ENCODE data around the gene ANKRD37.

Gene ANKRD37

GRCh38 chr4:185352741-185353140, 43.9 kb upstream of the ANKRD37 start:
- H3K27me3 ChIP-seq (ENCODE audit: insufficient read depth, low read depth) = no peaks in the 10 kb centered on the region
- H3K4me3 ChIP-seq (IDR thresholded peaks at IDR 0.05; ENCODE audit: insufficient read depth, low read depth, low read length) = no peak overlapping the region
- H2AFZ ChIP-seq (ENCODE audit: low read depth) = no peak overlapping the region
- no peak for TF ChIP-seq CTCF (conservative IDR thresholded peaks at IDR 0.05; ENCODE audit: low read depth, low read length)
- H3K36me3 ChIP-seq (ENCODE audit: insufficient read depth) = no peaks in the 10 kb centered on the region
- H3K27ac ChIP-seq = peak overlapping the region; percentile 41
- peak overlapping the region; percentile 37 for H3K4me2 ChIP-seq
- H3K4me1 ChIP-seq (ENCODE audit: low read depth, poor library complexity, severe bottlenecking) = peaks cover 58% of the 10 kb centered on the region
- no peaks in the 10 kb centered on the region for H4K20me1 ChIP-seq (ENCODE audit: insufficient read depth)
- no peaks in the 10 kb centered on the region for H3K79me2 ChIP-seq (ENCODE audit: insufficient read depth, low read depth)
- H3K9ac ChIP-seq = no peak overlapping the region

GRCh38 chr4:185357211-185357610, 39.4 kb upstream of the ANKRD37 start:
- Histone ChIP-seq H3K4me1 (ENCODE audit: low read depth, poor library complexity, severe bottlenecking) (peaks cover 98% of the 10 kb centered on the region), H3K4me2 (peak overlapping the region; percentile 75), H3K27me3 (ENCODE audit: insufficient read depth, low read depth) (no peaks in the 10 kb centered on the region), H3K27ac (peak overlapping the region; percentile 84), H3K4me3 (IDR thresholded peaks at IDR 0.05; ENCODE audit: insufficient read depth, low read depth, low read length) (no peak overlapping the region), H2AFZ (ENCODE audit: low read depth) (peak overlapping the region; percentile 19; the same call in 1 of the 2 replicates), H4K20me1 (ENCODE audit: insufficient read depth) (no peaks in the 10 kb centered on the region), H3K79me2 (ENCODE audit: insufficient read depth, low read depth) (no peaks in the 10 kb centered on the region), H3K9ac (peak overlapping the region; percentile 49; the same call in 1 of the 2 replicates), H3K36me3 (ENCODE audit: insufficient read depth) (no peaks in the 10 kb centered on the region)
- no peak for TF ChIP-seq CTCF (conservative IDR thresholded peaks at IDR 0.05; ENCODE audit: low read depth, low read length)

DNA sequence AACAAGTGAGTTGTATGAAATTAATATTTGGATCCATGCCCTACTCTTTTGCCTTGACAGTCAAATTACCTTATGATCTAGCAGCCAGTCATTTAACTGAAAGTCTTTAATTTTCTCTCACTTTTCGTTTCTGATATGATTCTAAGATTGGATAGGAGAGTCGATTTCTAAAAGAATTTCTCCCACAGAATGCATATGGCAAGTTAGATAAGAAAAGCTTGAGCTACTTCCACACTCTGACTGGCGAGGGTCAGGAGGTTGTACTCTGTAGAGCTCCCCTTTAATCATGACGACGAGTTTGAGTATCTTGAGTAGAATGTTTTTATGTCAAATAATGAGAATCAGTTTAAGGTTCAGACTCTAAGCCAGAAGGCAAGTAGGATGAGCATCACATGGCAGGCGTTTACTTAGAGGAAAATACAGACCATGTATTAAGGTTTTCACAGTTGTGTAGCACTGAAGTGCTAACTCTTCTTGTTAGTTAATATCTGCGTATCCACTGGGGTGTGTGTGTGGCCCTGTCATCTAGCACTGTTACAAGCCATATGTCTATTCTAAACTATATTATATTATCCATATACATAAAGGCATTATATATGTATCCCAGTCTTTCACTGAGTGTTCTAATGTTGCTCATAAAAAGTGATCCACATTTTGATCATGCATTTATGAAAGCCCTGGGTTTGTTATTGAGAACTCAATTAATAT, 38.8 kb upstream of the ANKRD37 start:
- no peaks in the 10 kb centered on the region for H4K20me1 ChIP-seq (ENCODE audit: insufficient read depth)
- peaks cover 97% of the 10 kb centered on the region for H3K4me1 ChIP-seq (ENCODE audit: low read depth, poor library complexity, severe bottlenecking)
- no peaks in the 10 kb centered on the region for H3K79me2 ChIP-seq (ENCODE audit: insufficient read depth, low read depth)
- H3K36me3 ChIP-seq (ENCODE audit: insufficient read depth) = no peaks in the 10 kb centered on the region
- H3K4me2 ChIP-seq = peak overlapping the region; percentile 75
- H3K27ac ChIP-seq = peak overlapping the region; percentile 84
- no peaks in the 10 kb centered on the region for H3K27me3 ChIP-seq (ENCODE audit: insufficient read depth, low read depth)
- H3K4me3 ChIP-seq (IDR thresholded peaks at IDR 0.05; ENCODE audit: insufficient read depth, low read depth, low read length) = no peak overlapping the region
- no peak for TF ChIP-seq CTCF (conservative IDR thresholded peaks at IDR 0.05; ENCODE audit: low read depth, low read length)
- H2AFZ ChIP-seq (ENCODE audit: low read depth) = 0 out of 2 replicates have a peak overlapping the region, but pooled peaks have one; percentile 19
- peak overlapping the region; percentile 49; the same call in 1 of the 2 replicates for H3K9ac ChIP-seq

- Histone ChIP-seq H3K36me3 (ENCODE audit: insufficient read depth) (no peaks in the 10 kb centered on the region), H3K27me3 (ENCODE audit: insufficient read depth, low read depth) (no peaks in the 10 kb centered on the region), H3K4me2 (peak overlapping the region; percentile 75), H3K79me2 (ENCODE audit: insufficient read depth, low read depth) (no peaks in the 10 kb centered on the region), H4K20me1 (ENCODE audit: insufficient read depth) (no peaks in the 10 kb centered on the region), H3K9ac (no peak overlapping the region), H3K4me3 (IDR thresholded peaks at IDR 0.05; ENCODE audit: insufficient read depth, low read depth, low read length) (no peak overlapping the region), H3K4me1 (ENCODE audit: low read depth, poor library complexity, severe bottlenecking) (peaks cover 97% of the 10 kb centered on the region), H3K27ac (peak overlapping the region; percentile 84), H2AFZ (ENCODE audit: low read depth) (no peak overlapping the region)
- no peak for TF ChIP-seq CTCF (conservative IDR thresholded peaks at IDR 0.05; ENCODE audit: low read depth, low read length)
These were observed 38.1 kb upstream of the ANKRD37 start for GRCh38 chr4:185358514-185358913.
